ENCODE results near the gene RIT2.

DNA sequence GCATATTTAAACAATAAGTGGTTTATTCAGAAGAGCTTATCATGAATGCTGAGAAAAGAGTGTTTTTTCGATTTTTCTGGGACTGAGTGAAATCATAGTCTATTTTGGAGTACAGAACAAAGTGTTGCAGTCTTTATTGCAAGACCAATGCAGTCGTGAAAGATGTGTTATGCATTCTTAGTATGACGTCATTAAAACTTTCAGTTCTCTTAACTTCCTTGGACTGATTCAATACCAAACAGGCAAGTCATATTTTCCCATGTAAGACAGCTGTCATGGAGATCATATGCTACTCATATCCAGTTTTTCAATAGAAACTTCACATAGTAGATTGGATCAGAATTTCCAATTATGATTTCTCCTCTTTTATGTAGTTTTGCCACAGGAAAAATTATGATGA, 92.6 kb downstream of the RIT2 start:
- TF ChIP-seq, protein P1, sequence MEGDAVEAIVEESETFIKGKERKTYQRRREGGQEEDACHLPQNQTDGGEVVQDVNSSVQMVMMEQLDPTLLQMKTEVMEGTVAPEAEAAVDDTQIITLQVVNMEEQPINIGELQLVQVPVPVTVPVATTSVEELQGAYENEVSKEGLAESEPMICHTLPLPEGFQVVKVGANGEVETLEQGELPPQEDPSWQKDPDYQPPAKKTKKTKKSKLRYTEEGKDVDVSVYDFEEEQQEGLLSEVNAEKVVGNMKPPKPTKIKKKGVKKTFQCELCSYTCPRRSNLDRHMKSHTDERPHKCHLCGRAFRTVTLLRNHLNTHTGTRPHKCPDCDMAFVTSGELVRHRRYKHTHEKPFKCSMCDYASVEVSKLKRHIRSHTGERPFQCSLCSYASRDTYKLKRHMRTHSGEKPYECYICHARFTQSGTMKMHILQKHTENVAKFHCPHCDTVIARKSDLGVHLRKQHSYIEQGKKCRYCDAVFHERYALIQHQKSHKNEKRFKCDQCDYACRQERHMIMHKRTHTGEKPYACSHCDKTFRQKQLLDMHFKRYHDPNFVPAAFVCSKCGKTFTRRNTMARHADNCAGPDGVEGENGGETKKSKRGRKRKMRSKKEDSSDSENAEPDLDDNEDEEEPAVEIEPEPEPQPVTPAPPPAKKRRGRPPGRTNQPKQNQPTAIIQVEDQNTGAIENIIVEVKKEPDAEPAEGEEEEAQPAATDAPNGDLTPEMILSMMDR (IDR thresholded peaks at IDR 0.05), result no peak
- TF ChIP-seq POLR2A (IDR thresholded peaks at IDR 0.05), result no peak
